ENCODE data around the gene GALM. TPM values are rescaled to one million over a fixed set of nuclear protein-coding genes. Genes with fewer than 3 reads are reported as not detected.

Gene GALM
- total and polyA plus RNA-seq, 2 donors from 2014 or later = 17.9 to 79.9 TPM

- Histone ChIP-seq H3K4me3 (ENCODE audit: low read length in 3 of 3) (no peak overlapping the region), H3K4me1 (ENCODE audit: control insufficient read depth in 2 of 3, insufficient read depth in 2 of 3, low read depth in 1 of 3, low read length in 3 of 3) (no peaks in the 10 kb centered on the region), H3K27ac (ENCODE audit: low read depth in 2 of 2, low read length in 2 of 2) (no peak overlapping the region), H3K9me3 (ENCODE audit: control insufficient read depth in 2 of 3, insufficient read depth in 1 of 3, low read length in 3 of 3) (no peaks in the 10 kb centered on the region), H3K9ac (ENCODE audit: low read length in 3 of 3) (no peak overlapping the region), H3K27me3 (ENCODE audit: control insufficient read depth, insufficient read depth, low read length) (no peaks in the 10 kb centered on the region), H3K36me3 (ENCODE audit: control insufficient read depth in 2 of 3, insufficient read depth in 3 of 3, low read length in 3 of 3) (peaks cover 0 to 22% (median 5%) of the 10 kb centered on the region in 3 donors)
- FAIRE-seq (no peak), DNase-seq (no peak)
- no peak for TF ChIP-seq CTCF (IDR thresholded peaks at IDR 0.05; ENCODE audit: borderline replicate concordance, extremely low read depth, insufficient read depth)
- intact Hi-C loops (cut with DNase I) = no loop called here
These were observed 26.1 kb downstream of the GALM start for GRCh38 chr2:38691994-38692393.

GRCh38 chr2:38692636-38693318, 26.9 kb downstream of the GALM start:
- no peak overlapping the region for H3K9ac ChIP-seq (ENCODE audit: low read length in 3 of 3)
- H3K36me3 ChIP-seq (ENCODE audit: control insufficient read depth in 2 of 3, insufficient read depth in 3 of 3, low read length in 3 of 3) = peaks cover 0 to 19% (median 5%) of the 10 kb centered on the region in 3 donors
- H3K4me3 ChIP-seq (ENCODE audit: low read length in 3 of 3) = no peak overlapping the region
- intact Hi-C loops (cut with DNase I) = no loop called here
- TF ChIP-seq CTCF (IDR thresholded peaks at IDR 0.05; ENCODE audit: borderline replicate concordance, extremely low read depth, insufficient read depth) = no peak
- DNase-seq (no peak), FAIRE-seq (no peak)
- no peaks in the 10 kb centered on the region for H3K9me3 ChIP-seq (ENCODE audit: control insufficient read depth in 2 of 3, insufficient read depth in 1 of 3, low read length in 3 of 3)
- no peaks in the 10 kb centered on the region for H3K4me1 ChIP-seq (ENCODE audit: control insufficient read depth in 2 of 3, insufficient read depth in 2 of 3, low read depth in 1 of 3, low read length in 3 of 3)
- no peak overlapping the region for H3K27ac ChIP-seq (ENCODE audit: low read depth in 2 of 2, low read length in 2 of 2)
- no peaks in the 10 kb centered on the region for H3K27me3 ChIP-seq (ENCODE audit: control insufficient read depth, insufficient read depth, low read length)

- no peak for FAIRE-seq
These were observed 31.4 kb downstream of the GALM start for GRCh38 chr2:38697116-38697840.

More at GRCh38 chr2:38697116-38697840, 31.4 kb downstream of the GALM start:
- no peak for DNase-seq
- TF ChIP-seq CTCF (IDR thresholded peaks at IDR 0.05; ENCODE audit: borderline replicate concordance, extremely low read depth, insufficient read depth) = no peak
- H3K4me1 ChIP-seq (ENCODE audit: control insufficient read depth in 2 of 3, insufficient read depth in 2 of 3, low read depth in 1 of 3, low read length in 3 of 3) = no peaks in the 10 kb centered on the region
- no peaks in the 10 kb centered on the region for H3K27me3 ChIP-seq (ENCODE audit: control insufficient read depth, insufficient read depth, low read length)
- H3K27ac ChIP-seq (ENCODE audit: low read depth in 2 of 2, low read length in 2 of 2) = no peak overlapping the region
- peaks cover 0 to 10% (median 0%) of the 10 kb centered on the region in 3 donors for H3K36me3 ChIP-seq (ENCODE audit: control insufficient read depth in 2 of 3, insufficient read depth in 3 of 3, low read length in 3 of 3)
- intact Hi-C loops (cut with DNase I) = no loop called here
- no peaks in the 10 kb centered on the region for H3K9me3 ChIP-seq (ENCODE audit: control insufficient read depth in 2 of 3, insufficient read depth in 1 of 3, low read length in 3 of 3)
- no peak overlapping the region for H3K9ac ChIP-seq (ENCODE audit: low read length in 3 of 3)
- H3K4me3 ChIP-seq (ENCODE audit: low read length in 3 of 3) = no peak overlapping the region
